ENCODE measurements around the gene TSHB.

DNA sequence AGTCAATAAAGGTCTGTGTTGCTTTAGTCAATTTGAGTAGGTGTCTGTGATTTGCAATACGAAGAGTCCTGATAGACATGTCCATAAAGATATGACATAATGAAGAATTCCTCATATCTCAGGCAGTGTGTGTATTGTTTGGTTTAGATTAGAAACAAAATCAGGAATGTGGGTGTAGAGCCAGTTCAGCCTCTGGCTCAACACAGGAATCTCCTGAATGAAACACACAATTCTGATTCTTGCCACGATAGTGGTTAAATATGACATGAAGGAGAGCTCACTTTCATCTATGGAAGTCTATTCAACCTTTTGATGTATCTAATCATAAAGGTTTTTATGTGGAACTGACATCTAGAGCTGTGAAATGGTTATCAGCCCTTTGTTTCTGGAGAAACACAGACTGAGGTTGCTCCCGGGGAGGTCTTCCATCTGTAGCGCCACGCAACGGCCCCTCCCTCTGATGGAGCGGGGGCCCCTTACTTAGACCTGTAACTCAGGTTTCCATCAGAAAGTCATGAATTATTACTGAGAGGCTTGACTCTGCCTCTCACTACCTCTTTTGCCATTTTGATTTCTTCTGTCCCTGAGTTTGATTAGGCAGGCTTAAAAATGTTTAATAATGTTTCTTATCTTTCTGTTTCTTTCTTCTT lies 40.2 kb downstream of the TSHB start:
- TF ChIP-seq EP300 (IDR thresholded peaks at IDR 0.05): no peak
- TF ChIP-seq POLR2A (IDR thresholded peaks at IDR 0.05): no peak
- TF ChIP-seq, protein P1, sequence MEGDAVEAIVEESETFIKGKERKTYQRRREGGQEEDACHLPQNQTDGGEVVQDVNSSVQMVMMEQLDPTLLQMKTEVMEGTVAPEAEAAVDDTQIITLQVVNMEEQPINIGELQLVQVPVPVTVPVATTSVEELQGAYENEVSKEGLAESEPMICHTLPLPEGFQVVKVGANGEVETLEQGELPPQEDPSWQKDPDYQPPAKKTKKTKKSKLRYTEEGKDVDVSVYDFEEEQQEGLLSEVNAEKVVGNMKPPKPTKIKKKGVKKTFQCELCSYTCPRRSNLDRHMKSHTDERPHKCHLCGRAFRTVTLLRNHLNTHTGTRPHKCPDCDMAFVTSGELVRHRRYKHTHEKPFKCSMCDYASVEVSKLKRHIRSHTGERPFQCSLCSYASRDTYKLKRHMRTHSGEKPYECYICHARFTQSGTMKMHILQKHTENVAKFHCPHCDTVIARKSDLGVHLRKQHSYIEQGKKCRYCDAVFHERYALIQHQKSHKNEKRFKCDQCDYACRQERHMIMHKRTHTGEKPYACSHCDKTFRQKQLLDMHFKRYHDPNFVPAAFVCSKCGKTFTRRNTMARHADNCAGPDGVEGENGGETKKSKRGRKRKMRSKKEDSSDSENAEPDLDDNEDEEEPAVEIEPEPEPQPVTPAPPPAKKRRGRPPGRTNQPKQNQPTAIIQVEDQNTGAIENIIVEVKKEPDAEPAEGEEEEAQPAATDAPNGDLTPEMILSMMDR (IDR thresholded peaks at IDR 0.05): no peak
- no peak for TF ChIP-seq POLR2AphosphoS5 (IDR thresholded peaks at IDR 0.05)

All from suprapubic skin (tissue), 4 donors.